MM.1S (cell line): ENCODE data around the gene SEC24C.
"Not testable (repeated sequence)": the region's sequence is repeated elsewhere in the genome, so short reads cannot be mapped to it uniquely, and the experiment has no call there.

Experiments
- DNase-seq: peaks from one replicate; pipeline ENCODE4 v3.0.0-alpha.2; 2015
- H2AFZ ChIP-seq: fragments of 300-600 bp; sonication (generic); 2 replicates; pipeline ENCODE4 v1.6.0; 2016; ENCODE audit warnings: antibody characterized with exemption, low read length
- H3F3A ChIP-seq: fragments of 300-600 bp; sonication (generic); 2 replicates; pipeline ENCODE4 v1.6.1; 2016; ENCODE audit warnings: mild to moderate bottlenecking, antibody characterized with exemption, low read length, moderate library complexity, mixed read lengths; ENCODE audit not compliant: insufficient read depth
- H3K27ac ChIP-seq: fragments of 300-600 bp; sonication (generic); 2 replicates; pipeline ENCODE4 v1.5.1; 2016; ENCODE audit warnings: mild to moderate bottlenecking, low read length
- H3K27me3 ChIP-seq: fragments of 300-600 bp; sonication (generic); replicated peaks from 2 replicates; pipeline ENCODE4 v1.6.0; 2016; ENCODE audit warnings: low read length; ENCODE audit not compliant: insufficient read depth
- H3K36me3 ChIP-seq: fragments of 300-600 bp; sonication (generic); replicated peaks from 2 replicates; pipeline ENCODE4 v1.6.1; 2016; ENCODE audit warnings: mild to moderate bottlenecking, low read length, mixed read lengths; ENCODE audit not compliant: insufficient read depth
- H3K4me1 ChIP-seq: fragments of 300-600 bp; sonication (generic); 2 replicates; pipeline ENCODE4 v1.6.1; 2016; ENCODE audit warnings: low read length, mixed read lengths
- H3K4me2 ChIP-seq: fragments of 300-600 bp; sonication (generic); 2 replicates; pipeline ENCODE4 v1.6.0; 2016; ENCODE audit warnings: low read depth, low read length
- H3K4me3 ChIP-seq: fragments of 300-600 bp; sonication (generic); 2 replicates; pipeline ENCODE4 v1.5.1; 2016; ENCODE audit warnings: low read length, mixed read lengths
- H3K79me2 ChIP-seq: fragments of 300-600 bp; sonication (generic); 2 replicates; pipeline ENCODE4 v1.6.1; 2016; ENCODE audit warnings: mixed run types, low read length, mixed read lengths
- H3K9ac ChIP-seq: fragments of 300-600 bp; sonication (generic); 2 replicates; pipeline ENCODE4 v1.6.1; 2016; ENCODE audit warnings: low read length, mixed read lengths
- H3K9me2 ChIP-seq: fragments of 300-600 bp; sonication (generic); replicated peaks from 2 replicates; pipeline ENCODE4 v1.6.1; 2016; ENCODE audit warnings: mild to moderate bottlenecking, low read length, mixed read lengths; ENCODE audit not compliant: insufficient read depth
- H3K9me3 ChIP-seq: fragments of 300-600 bp; sonication (generic); replicated peaks from 2 replicates; pipeline ENCODE4 v1.6.1; 2016; ENCODE audit warnings: mild to moderate bottlenecking, low read length, mixed read lengths; ENCODE audit not compliant: insufficient read depth
- H4K20me1 ChIP-seq: fragments of 300-600 bp; sonication (generic); 2 replicates; pipeline ENCODE4 v1.6.1; 2016; ENCODE audit warnings: mild to moderate bottlenecking, low read length, moderate library complexity, mixed read lengths; ENCODE audit not compliant: insufficient read depth

SEC24C gene

GRCh38 chr10:73706488-73706887 is 37.7 kb upstream of the SEC24C start:
- H3K79me2 ChIP-seq, H3K9me3 ChIP-seq, H3K9ac ChIP-seq, H2AFZ ChIP-seq, H3K9me2 ChIP-seq, H3K4me1 ChIP-seq, H4K20me1 ChIP-seq, H3K4me3 ChIP-seq, DNase-seq, H3K36me3 ChIP-seq, H3K4me2 ChIP-seq, H3K27me3 ChIP-seq, H3K27ac ChIP-seq, H3F3A ChIP-seq: not testable (repeated sequence)

GRCh38 chr10:73707628-73708027 is 36.5 kb upstream of the SEC24C start:
- H3K4me3 ChIP-seq = not testable (repeated sequence)

GRCh38 chr10:73708122-73708521 is 36.0 kb upstream of the SEC24C start:
- H3K9me2 ChIP-seq, H3K36me3 ChIP-seq, H3K27ac ChIP-seq, H3K9ac ChIP-seq, H3F3A ChIP-seq, H3K4me2 ChIP-seq, H3K27me3 ChIP-seq, H3K79me2 ChIP-seq, H3K4me1 ChIP-seq, H3K4me3 ChIP-seq, DNase-seq, H3K9me3 ChIP-seq, H4K20me1 ChIP-seq, H2AFZ ChIP-seq: not testable (repeated sequence)

More at GRCh38 chr10:73707628-73708027, 36.5 kb upstream of the SEC24C start:
- H3K9me3 ChIP-seq, H3K36me3 ChIP-seq, H3K4me1 ChIP-seq, H3K27me3 ChIP-seq, H3K4me2 ChIP-seq, H3K9me2 ChIP-seq, DNase-seq, H3K27ac ChIP-seq, H4K20me1 ChIP-seq, H3F3A ChIP-seq, H2AFZ ChIP-seq, H3K79me2 ChIP-seq, H3K9ac ChIP-seq: not testable (repeated sequence)

- not testable (repeated sequence) for H3K4me1 ChIP-seq, H3K4me3 ChIP-seq, H3K9me3 ChIP-seq, H3K9me2 ChIP-seq, H3K79me2 ChIP-seq, DNase-seq, H3K9ac ChIP-seq, H4K20me1 ChIP-seq, H3K4me2 ChIP-seq, H3F3A ChIP-seq, H3K36me3 ChIP-seq, H3K27me3 ChIP-seq, H2AFZ ChIP-seq, H3K27ac ChIP-seq
Measured at GRCh38 chr10:73711683-73712082, 32.5 kb upstream of the SEC24C start.

GRCh38 chr10:73713912-73714311 is 30.3 kb upstream of the SEC24C start:
- not testable (repeated sequence) for H3K9ac ChIP-seq, DNase-seq, H3K9me3 ChIP-seq, H3K4me3 ChIP-seq, H3F3A ChIP-seq, H3K4me2 ChIP-seq, H4K20me1 ChIP-seq, H3K79me2 ChIP-seq, H3K27ac ChIP-seq, H3K9me2 ChIP-seq, H2AFZ ChIP-seq, H3K27me3 ChIP-seq, H3K36me3 ChIP-seq
- H3K4me1 ChIP-seq = peaks cover 10% of the 10 kb centered on the region

GRCh38 chr10:73714483-73714882 is 29.7 kb upstream of the SEC24C start:
- not testable (repeated sequence) for H3K36me3 ChIP-seq, DNase-seq, H4K20me1 ChIP-seq, H3K9ac ChIP-seq, H3K27me3 ChIP-seq, H3K27ac ChIP-seq, H3K9me3 ChIP-seq, H3K4me2 ChIP-seq, H3K4me3 ChIP-seq, H3F3A ChIP-seq, H3K9me2 ChIP-seq, H2AFZ ChIP-seq, H3K79me2 ChIP-seq
- peaks cover 10% of the 10 kb centered on the region for H3K4me1 ChIP-seq

GRCh38 chr10:73715179-73716156 is 28.7 kb upstream of the SEC24C start:
- not testable (repeated sequence) for H3K9ac ChIP-seq, DNase-seq, H4K20me1 ChIP-seq, H3K9me3 ChIP-seq, H3K27ac ChIP-seq, H3K36me3 ChIP-seq, H3K79me2 ChIP-seq, H3K27me3 ChIP-seq, H3K9me2 ChIP-seq, H3K4me3 ChIP-seq, H3K4me2 ChIP-seq, H2AFZ ChIP-seq, H3F3A ChIP-seq
- H3K4me1 ChIP-seq = peaks cover 10% of the 10 kb centered on the region
